ENCODE data around the gene ICA1. TPM values are rescaled to one million over a fixed set of nuclear protein-coding genes. Genes with fewer than 3 reads are reported as not detected.

Gene ICA1
- polyA plus RNA-seq, 3 donors = 3.2 to 7.0 (median 4.2) TPM

GRCh38 chr7:8305625-8306388 is 43.8 kb upstream of the ICA1 start:
- WGBS (ENCODE audit: insufficient coverage) = 44% methylated on average over 5 of the region's 10 CpGs

GRCh38 chr7:8305104-8305503 is 43.1 kb upstream of the ICA1 start:
- no peaks in the 10 kb centered on the region for H3K79me2 ChIP-seq (ENCODE audit: insufficient read depth, low read length)
- no CpG with 5 or more reads among the region's 2 CpGs for WGBS (ENCODE audit: insufficient coverage)
- H3K27me3 ChIP-seq (ENCODE audit: control insufficient read depth in 2 of 2, insufficient read depth in 2 of 2, low read length in 2 of 2) = no peaks in the 10 kb centered on the region
- Mint-ChIP-seq H3K4me3 (no peak overlapping the region), H3K36me3 (no peaks in the 10 kb centered on the region), H3K9me3 (peaks cover 4 to 12% (median 8%) of the 10 kb centered on the region in 7 donors), H3K4me1 (no peaks in the 10 kb centered on the region), H3K27ac (no peak overlapping the region), H3K27me3 (ENCODE audit: low read depth in 3 of 3) (peaks cover 0 to 2% (median 0%) of the 10 kb centered on the region in 3 donors)
- H2AFZ ChIP-seq (ENCODE audit: insufficient read depth, low read depth, low read length, poor library complexity, severe bottlenecking) = no peak overlapping the region
- H3K27ac ChIP-seq (ENCODE audit: low read depth in 1 of 2, low read length in 2 of 2) = no peak overlapping the region
- no peaks in the 10 kb centered on the region for H3K4me1 ChIP-seq (ENCODE audit: control insufficient read depth in 1 of 2, insufficient read depth in 2 of 2, low read length in 2 of 2)
- no peaks in the 10 kb centered on the region for H3K36me3 ChIP-seq (replicated peaks in 1 of 2; ENCODE audit: control insufficient read depth in 1 of 2, insufficient read depth in 2 of 2, low read length in 2 of 2)
- no peak for TF ChIP-seq CTCF (IDR thresholded peaks at IDR 0.05)
- intact Hi-C loops (cut with micrococcal nuclease) = no loop called here
- no peak overlapping the region for H3K9ac ChIP-seq (ENCODE audit: insufficient read depth, low read length, poor library complexity, severe bottlenecking)
- H4K20me1 ChIP-seq (ENCODE audit: insufficient read depth, low read length) = no peaks in the 10 kb centered on the region
- H3K4me2 ChIP-seq (replicated peaks; ENCODE audit: extremely low read depth, low read length, poor library complexity, severe bottlenecking) = no peak overlapping the region
- DNase-seq = no peak
- H3K9me3 ChIP-seq (replicated peaks in 1 of 2; ENCODE audit: control insufficient read depth in 1 of 2, insufficient read depth in 1 of 2, low read length in 2 of 2) = no peaks in the 10 kb centered on the region
- H3K4me3 ChIP-seq (replicated peaks in 1 of 3; ENCODE audit: low read depth in 2 of 3, low read length in 3 of 3) = no peak overlapping the region

More at GRCh38 chr7:8305625-8306388, 43.8 kb upstream of the ICA1 start:
- no peaks in the 10 kb centered on the region for H3K27me3 ChIP-seq (ENCODE audit: control insufficient read depth in 2 of 2, insufficient read depth in 2 of 2, low read length in 2 of 2)
- H3K27ac ChIP-seq (ENCODE audit: low read depth in 1 of 2, low read length in 2 of 2) = no peak overlapping the region
- no peaks in the 10 kb centered on the region for H3K79me2 ChIP-seq (ENCODE audit: insufficient read depth, low read length)
- H3K9ac ChIP-seq (ENCODE audit: insufficient read depth, low read length, poor library complexity, severe bottlenecking) = no peak overlapping the region
- Mint-ChIP-seq H3K27ac (no peak overlapping the region), H3K9me3 (peaks cover 4 to 12% (median 8%) of the 10 kb centered on the region in 7 donors), H3K36me3 (no peaks in the 10 kb centered on the region), H3K4me3 (no peak overlapping the region), H3K27me3 (ENCODE audit: low read depth in 3 of 3) (peaks cover 0 to 3% (median 0%) of the 10 kb centered on the region in 3 donors), H3K4me1 (no peaks in the 10 kb centered on the region)
- no peaks in the 10 kb centered on the region for H3K9me3 ChIP-seq (replicated peaks in 1 of 2; ENCODE audit: control insufficient read depth in 1 of 2, insufficient read depth in 1 of 2, low read length in 2 of 2)
- no peaks in the 10 kb centered on the region for H3K36me3 ChIP-seq (replicated peaks in 1 of 2; ENCODE audit: control insufficient read depth in 1 of 2, insufficient read depth in 2 of 2, low read length in 2 of 2)
- TF ChIP-seq CTCF (IDR thresholded peaks at IDR 0.05) = no peak
- no peaks in the 10 kb centered on the region for H3K4me1 ChIP-seq (ENCODE audit: control insufficient read depth in 1 of 2, insufficient read depth in 2 of 2, low read length in 2 of 2)
- no peak overlapping the region for H3K4me3 ChIP-seq (replicated peaks in 1 of 3; ENCODE audit: low read depth in 2 of 3, low read length in 3 of 3)
- intact Hi-C loops (cut with micrococcal nuclease) = no loop called here
- DNase-seq = no peak
- H2AFZ ChIP-seq (ENCODE audit: insufficient read depth, low read depth, low read length, poor library complexity, severe bottlenecking) = no peak overlapping the region
- no peak overlapping the region for H3K4me2 ChIP-seq (replicated peaks; ENCODE audit: extremely low read depth, low read length, poor library complexity, severe bottlenecking)
- H4K20me1 ChIP-seq (ENCODE audit: insufficient read depth, low read length) = no peaks in the 10 kb centered on the region
